Measurements from ENCODE around the gene ADAMTS8.

DNA sequence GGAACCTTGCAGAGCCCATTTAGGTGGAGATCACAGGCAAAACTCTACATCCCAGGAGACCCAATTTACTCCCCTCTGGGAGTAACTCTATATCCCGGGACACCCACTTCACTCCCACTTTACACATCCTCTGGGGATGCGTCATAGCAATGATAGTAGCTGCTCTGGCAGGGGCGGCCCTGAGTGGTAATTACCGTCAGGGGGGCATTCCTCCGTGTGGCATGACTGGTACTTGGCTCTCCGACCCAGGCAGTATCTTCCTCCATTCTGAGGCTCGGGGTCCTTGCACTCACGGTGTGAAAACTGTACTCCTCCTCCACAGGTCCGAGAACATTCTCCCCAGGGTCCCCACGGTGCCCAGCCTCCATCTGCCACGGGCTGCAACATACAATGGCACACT is 17.2 kb downstream of the ADAMTS8 start:
- TF ChIP-seq, protein P1, sequence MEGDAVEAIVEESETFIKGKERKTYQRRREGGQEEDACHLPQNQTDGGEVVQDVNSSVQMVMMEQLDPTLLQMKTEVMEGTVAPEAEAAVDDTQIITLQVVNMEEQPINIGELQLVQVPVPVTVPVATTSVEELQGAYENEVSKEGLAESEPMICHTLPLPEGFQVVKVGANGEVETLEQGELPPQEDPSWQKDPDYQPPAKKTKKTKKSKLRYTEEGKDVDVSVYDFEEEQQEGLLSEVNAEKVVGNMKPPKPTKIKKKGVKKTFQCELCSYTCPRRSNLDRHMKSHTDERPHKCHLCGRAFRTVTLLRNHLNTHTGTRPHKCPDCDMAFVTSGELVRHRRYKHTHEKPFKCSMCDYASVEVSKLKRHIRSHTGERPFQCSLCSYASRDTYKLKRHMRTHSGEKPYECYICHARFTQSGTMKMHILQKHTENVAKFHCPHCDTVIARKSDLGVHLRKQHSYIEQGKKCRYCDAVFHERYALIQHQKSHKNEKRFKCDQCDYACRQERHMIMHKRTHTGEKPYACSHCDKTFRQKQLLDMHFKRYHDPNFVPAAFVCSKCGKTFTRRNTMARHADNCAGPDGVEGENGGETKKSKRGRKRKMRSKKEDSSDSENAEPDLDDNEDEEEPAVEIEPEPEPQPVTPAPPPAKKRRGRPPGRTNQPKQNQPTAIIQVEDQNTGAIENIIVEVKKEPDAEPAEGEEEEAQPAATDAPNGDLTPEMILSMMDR (IDR thresholded peaks at IDR 0.05 in 8 of 11, conservative IDR thresholded peaks at IDR 0.05 in 3 of 11): no peak
- TF ChIP-seq POLR2A (IDR thresholded peaks at IDR 0.05): no peak

All from spleen (tissue), 7 donors.